HCT116 (cell line): ENCODE measurements around the gene TCEA3. TPM values are rescaled to one million over a fixed set of nuclear protein-coding genes. Genes with fewer than 3 reads are reported as not detected.

Experiments used
- ATAC-seq: fragments of 200-7000 bp; cut with Tn5 transposase; 2 replicates; pipeline ENCODE4 v1.9.1; 2020; ENCODE audit warnings: mild to moderate bottlenecking, moderate library complexity
- BruUV-seq: library from RNA; stranded (reverse); fragments of 400-500 nt; replicated peaks from 2 replicates; lab custom pipeline; 2021; lab: Mats Ljungman, UMichigan
- CTCF ChIA-PET: fragments of 300-600 bp; sonication (Branson Sonifier 250); formaldehyde crosslinking; loops from one replicate; lab custom pipeline; 2021; ENCODE audit warnings: antibody characterized with exemption; lab: Charles Lee
- POLR2A ChIA-PET: fragments of 300-600, 350-600 bp; sonication (Branson Sonifier 250); formaldehyde crosslinking; loops from one replicate; lab custom pipeline; 2021; ENCODE audit warnings: antibody characterized with exemption; lab: Charles Lee
- RAD21 ChIA-PET, 2 experiments: fragments of 300-600 bp; sonication (Branson Sonifier 250); formaldehyde crosslinking; loops; one replicate each; lab custom pipeline; 2023; ENCODE audit warnings: low total read pairs in 2 of 2; ENCODE audit not compliant: uncharacterized antibody in 2 of 2, unreplicated experiment in 2 of 2, low non-redundant PET in 1 of 2; lab: Charles Lee
- DNase-seq: peaks from one replicate; pipeline ENCODE4 v3.0.0-alpha.2; 2010; ENCODE audit warnings: low read depth, low spot score
- H2AFZ ChIP-seq: fragments of 200-600 bp; shearing (Covaris generic), sonication (generic); 2 replicates; pipeline ENCODE4 v1.6.1; 2017; ENCODE audit warnings: low read depth, mixed run types, mixed read lengths, antibody characterized with exemption, low read length; ENCODE audit not compliant: poor library complexity, severe bottlenecking
- H3K27ac ChIP-seq: 2 replicates; pipeline ENCODE4 v1.5.1; 2012; ENCODE audit warnings: low read depth, low read length
- H3K27me3 ChIP-seq: fragments of 200-600 bp; sonication (generic); 2 replicates; pipeline ENCODE4 v1.6.1; 2016; ENCODE audit warnings: mixed run types, low read length, mixed read lengths; ENCODE audit not compliant: insufficient read depth
- H3K36me3 ChIP-seq, 2 experiments: fragments of 200-500 bp in 1 of 2; fragments of 200-600 bp in 1 of 2; sonication (Bioruptor generic) in 1 of 2; sonication (generic) in 1 of 2; 2 replicates each; pipeline versions ENCODE4 v1.5.1 to v1.6.1; 2014 to 2016; ENCODE audit warnings: low read length in 2 of 2, inconsistent platforms in 1 of 2, mixed read lengths in 1 of 2, mixed run types in 1 of 2; ENCODE audit not compliant: insufficient read depth in 2 of 2, control insufficient read depth in 1 of 2
- H3K4me1 ChIP-seq, 2 experiments: fragments of 200-600 bp in 1 of 2; sonication (generic) in 1 of 2; 2 replicates each; pipeline versions ENCODE4 v1.5.1 to v1.6.1; 2012 to 2017; ENCODE audit warnings: low read length in 2 of 2, inconsistent platforms in 1 of 2, mild to moderate bottlenecking in 1 of 2, mixed read lengths in 1 of 2, mixed run types in 1 of 2, moderate library complexity in 1 of 2; ENCODE audit not compliant: insufficient read depth in 2 of 2, control insufficient read depth in 1 of 2
- H3K4me2 ChIP-seq: fragments of 200-600 bp; sonication (generic); 2 replicates; pipeline ENCODE4 v1.6.1; 2017; ENCODE audit warnings: mixed run types, low read length, mixed read lengths
- H3K4me3 ChIP-seq, 2 experiments: fragments of 200-600 bp in 1 of 2; sonication (generic) in 1 of 2; replicated peaks in 1 of 2; 2 replicates each; pipeline ENCODE4 v1.5.1; 2011 to 2016; ENCODE audit warnings: low read length in 2 of 2, control low read depth in 1 of 2, low read depth in 1 of 2, mild to moderate bottlenecking in 1 of 2, mixed read lengths in 1 of 2, mixed run types in 1 of 2
- H3K79me2 ChIP-seq: fragments of 200-600 bp; sonication (generic); 2 replicates; pipeline ENCODE4 v1.6.1; 2017; ENCODE audit warnings: mild to moderate bottlenecking, mixed run types, low read length, moderate library complexity, mixed read lengths; ENCODE audit not compliant: insufficient read depth
- H3K9ac ChIP-seq: fragments of 200-600 bp; sonication (generic); 2 replicates; pipeline ENCODE4 v1.6.1; 2016; ENCODE audit warnings: low read length, mixed read lengths
- H3K9me2 ChIP-seq: fragments of 200-600 bp; sonication (generic), shearing (Covaris generic); 2 replicates; pipeline ENCODE4 v1.6.1; 2017; ENCODE audit warnings: mixed run types, mild to moderate bottlenecking, moderate library complexity; ENCODE audit not compliant: insufficient read depth
- H3K9me3 ChIP-seq, 2 experiments: fragments of 200-500 bp in 1 of 2; fragments of 200-600 bp in 1 of 2; sonication (Bioruptor generic) in 1 of 2; sonication (generic) in 1 of 2; 2 replicates each; pipeline ENCODE4 v1.6.1; 2014 to 2017; ENCODE audit warnings: low read length in 2 of 2, mixed read lengths in 2 of 2, inconsistent platforms in 1 of 2, low read depth in 1 of 2, mild to moderate bottlenecking in 1 of 2, mixed run types in 1 of 2, moderate library complexity in 1 of 2; ENCODE audit not compliant: control insufficient read depth in 1 of 2, insufficient read depth in 1 of 2
- H4K20me1 ChIP-seq: fragments of 200-600 bp; sonication (generic), shearing (Covaris generic); 2 replicates; pipeline ENCODE4 v1.6.1; 2017; ENCODE audit warnings: mixed run types, mild to moderate bottlenecking, moderate library complexity; ENCODE audit not compliant: insufficient read depth
- CBX3 ChIP-seq: IDR thresholded peaks from 2 replicates; pipeline ENCODE4 v1.6.1; 2012; ENCODE audit warnings: low read depth
- ELF1 ChIP-seq: IDR thresholded peaks from 2 replicates; pipeline ENCODE4 v1.6.1; 2012; ENCODE audit warnings: low read depth, borderline replicate concordance
- EZH2 ChIP-seq: fragments of 200-600 bp; sonication (generic); IDR thresholded peaks from 2 replicates; pipeline ENCODE4 v1.6.1; 2017; ENCODE audit warnings: antibody characterized with exemption, mixed run types
- EZH2phosphoT487 ChIP-seq: fragments of 200-600 bp; IDR thresholded peaks from 2 replicates; pipeline ENCODE4 v1.6.1; 2018; ENCODE audit warnings: antibody characterized with exemption, borderline replicate concordance
- FOSL1 ChIP-seq: IDR thresholded peaks from 2 replicates; pipeline ENCODE4 v1.6.1; 2012; ENCODE audit warnings: low read depth
- JUND ChIP-seq: IDR thresholded peaks from 2 replicates; pipeline ENCODE4 v1.6.1; 2012
- REST ChIP-seq: IDR thresholded peaks from 2 replicates; pipeline ENCODE4 v1.6.1; 2012; ENCODE audit warnings: low read depth
- SIN3A ChIP-seq: IDR thresholded peaks from 2 replicates; pipeline ENCODE4 v1.6.1; 2012; ENCODE audit warnings: low read depth
- SRF ChIP-seq: IDR thresholded peaks from 2 replicates; pipeline ENCODE4 v1.6.1; 2012; ENCODE audit warnings: low read depth
- YY1 ChIP-seq: IDR thresholded peaks from 2 replicates; pipeline ENCODE4 v1.6.1; 2011; ENCODE audit warnings: low read length, low read depth, moderate library complexity, mild to moderate bottlenecking; ENCODE audit not compliant: insufficient replicate concordance; ENCODE audit errors: extremely low read depth
- ZFX ChIP-seq: fragments of 450-650 bp; IDR thresholded peaks from 2 replicates; pipeline ENCODE4 v1.6.1; 2017
- intact Hi-C: fragments of 100-400 bp; cut with micrococcal nuclease; formaldehyde crosslinking; loops from 2 replicates; pipeline ENCODE4 v1.10.0; 2022
- total RNA-seq: library from RNA; stranded (reverse); gene quantifications from one replicate; pipeline ENCODE4 v1.2.1, GENCODE V29; 2021; ENCODE audit not compliant: unreplicated experiment
- TF ChIP-seq, protein P1 (sequence below): IDR thresholded peaks from 2 replicates; pipeline ENCODE4 v1.6.1; 2012
- TF ChIP-seq, protein P2 (sequence below): IDR thresholded peaks from 2 replicates; pipeline ENCODE4 v1.6.1; 2011; ENCODE audit warnings: mild to moderate bottlenecking, low read length, moderate library complexity; ENCODE audit not compliant: insufficient replicate concordance; ENCODE audit errors: extremely low read depth

The TCEA3 gene
- total RNA-seq, 1 experiment from 2014 or later, result 3.7 TPM

- Histone ChIP-seq H3K27ac (no peak overlapping the region), H2AFZ (no peak overlapping the region), H3K27me3 (no peaks in the 10 kb centered on the region), H3K9me3 (no peaks in the 10 kb centered on the region), H3K79me2 (no peaks in the 10 kb centered on the region), H4K20me1 (no peaks in the 10 kb centered on the region), H3K9me2 (no peaks in the 10 kb centered on the region), H3K4me3 (no peak overlapping the region), H3K9ac (no peak overlapping the region)
- intact Hi-C loops, result no loop called here
- RAD21 ChIA-PET, result no interaction called here
- CTCF ChIA-PET, result no interaction called here
- POLR2A ChIA-PET, result no interaction called here
- DNase-seq, result no peak
- TF ChIP-seq SIN3A, result no peak
- TF ChIP-seq CBX3, result no peak
- TF ChIP-seq FOSL1, result no peak
- TF ChIP-seq, protein P1, sequence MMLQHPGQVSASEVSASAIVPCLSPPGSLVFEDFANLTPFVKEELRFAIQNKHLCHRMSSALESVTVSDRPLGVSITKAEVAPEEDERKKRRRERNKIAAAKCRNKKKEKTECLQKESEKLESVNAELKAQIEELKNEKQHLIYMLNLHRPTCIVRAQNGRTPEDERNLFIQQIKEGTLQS, result no peak
- TF ChIP-seq EZH2phosphoT487, result no peak
- no peak for TF ChIP-seq EZH2
- no peak for TF ChIP-seq ELF1
- no peak for TF ChIP-seq REST
- TF ChIP-seq JUND, result no peak
- TF ChIP-seq YY1, result no peak
- TF ChIP-seq, protein P2, sequence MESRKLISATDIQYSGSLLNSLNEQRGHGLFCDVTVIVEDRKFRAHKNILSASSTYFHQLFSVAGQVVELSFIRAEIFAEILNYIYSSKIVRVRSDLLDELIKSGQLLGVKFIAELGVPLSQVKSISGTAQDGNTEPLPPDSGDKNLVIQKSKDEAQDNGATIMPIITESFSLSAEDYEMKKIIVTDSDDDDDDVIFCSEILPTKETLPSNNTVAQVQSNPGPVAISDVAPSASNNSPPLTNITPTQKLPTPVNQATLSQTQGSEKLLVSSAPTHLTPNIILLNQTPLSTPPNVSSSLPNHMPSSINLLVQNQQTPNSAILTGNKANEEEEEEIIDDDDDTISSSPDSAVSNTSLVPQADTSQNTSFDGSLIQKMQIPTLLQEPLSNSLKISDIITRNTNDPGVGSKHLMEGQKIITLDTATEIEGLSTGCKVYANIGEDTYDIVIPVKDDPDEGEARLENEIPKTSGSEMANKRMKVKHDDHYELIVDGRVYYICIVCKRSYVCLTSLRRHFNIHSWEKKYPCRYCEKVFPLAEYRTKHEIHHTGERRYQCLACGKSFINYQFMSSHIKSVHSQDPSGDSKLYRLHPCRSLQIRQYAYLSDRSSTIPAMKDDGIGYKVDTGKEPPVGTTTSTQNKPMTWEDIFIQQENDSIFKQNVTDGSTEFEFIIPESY, result no peak
- TF ChIP-seq SRF, result no peak
- no peak for TF ChIP-seq ZFX
- TF ChIP-seq, all 23 proteins: peak for 0
- Histone ChIP-seq H3K36me3 (no peaks in the 10 kb centered on the region; a peak in 1 of 4 replicates), H3K4me1 (peaks cover 3 to 13% of the 10 kb centered on the region in 2 experiments; a peak in 3 of 4 replicates), H3K4me2 (peak overlapping the region; percentile 21)
- peak; percentile 100 for ATAC-seq
- no TSS peak for BruUV-seq
Measured at GRCh38 chr1:23436520-23437354, 12.2 kb upstream of the TCEA3 start.
